NCI-H2196 (cell line): Measurements from ENCODE around the gene DOCK1.

Source experiments
- DNase-seq: peaks from one replicate; lab custom pipeline; 2025; ENCODE audit not compliant: unreplicated experiment; lab: John Stamatoyannopoulos, UW

DOCK1 gene

DNA sequence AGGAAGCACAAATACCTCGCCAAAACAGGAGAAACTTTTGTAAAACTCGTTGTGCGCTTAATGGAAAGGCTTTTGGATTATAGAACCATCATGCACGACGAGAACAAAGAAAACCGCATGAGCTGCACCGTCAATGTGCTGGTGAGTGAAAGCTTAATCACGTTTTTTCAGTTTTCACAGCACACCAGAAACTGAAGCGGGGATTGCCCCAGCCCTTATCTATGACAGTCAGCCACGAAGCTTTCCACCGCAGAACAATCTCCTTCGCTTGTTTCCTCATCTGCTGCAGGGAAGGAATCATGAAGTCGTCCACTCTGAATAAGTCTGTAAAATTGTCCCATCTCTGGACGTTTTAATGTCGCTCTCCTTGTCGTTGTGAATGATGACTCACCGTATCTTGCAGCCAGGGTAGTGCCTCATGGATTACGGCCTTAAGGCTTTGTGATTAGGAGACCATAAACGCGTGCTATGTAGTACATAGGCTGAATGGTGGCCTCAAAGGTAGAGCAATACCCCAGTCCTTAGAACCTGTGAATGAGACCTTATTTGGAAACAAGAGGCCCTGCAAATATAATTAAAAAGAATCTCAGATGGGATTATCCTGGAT lies 468.9 kb downstream of the DOCK1 start:
- DNase-seq, result no peak

DNA sequence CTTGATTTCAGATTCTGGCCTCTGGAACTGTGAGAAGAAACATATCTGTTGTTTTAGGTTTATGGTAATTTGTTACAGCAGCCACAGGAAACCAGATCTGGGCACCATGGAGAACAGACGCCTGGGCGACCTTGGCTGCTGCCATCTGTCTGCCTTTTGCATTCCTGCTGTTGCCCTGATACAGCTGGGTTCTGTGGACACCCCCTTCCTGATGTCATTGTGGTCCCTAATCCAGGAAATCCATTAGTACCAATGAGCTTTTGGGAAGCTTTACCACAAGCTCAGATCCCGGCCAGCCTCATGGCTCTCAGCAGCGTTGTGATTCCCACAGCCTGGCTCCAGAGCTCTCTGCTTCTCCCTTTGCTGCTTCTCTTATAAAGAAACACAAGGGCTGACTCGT lies 469.7 kb downstream of the DOCK1 start:
- DNase-seq, result no peak

GRCh38 chr10:127375461-127375860 lies 470.2 kb downstream of the DOCK1 start:
- no peak for DNase-seq

DNA sequence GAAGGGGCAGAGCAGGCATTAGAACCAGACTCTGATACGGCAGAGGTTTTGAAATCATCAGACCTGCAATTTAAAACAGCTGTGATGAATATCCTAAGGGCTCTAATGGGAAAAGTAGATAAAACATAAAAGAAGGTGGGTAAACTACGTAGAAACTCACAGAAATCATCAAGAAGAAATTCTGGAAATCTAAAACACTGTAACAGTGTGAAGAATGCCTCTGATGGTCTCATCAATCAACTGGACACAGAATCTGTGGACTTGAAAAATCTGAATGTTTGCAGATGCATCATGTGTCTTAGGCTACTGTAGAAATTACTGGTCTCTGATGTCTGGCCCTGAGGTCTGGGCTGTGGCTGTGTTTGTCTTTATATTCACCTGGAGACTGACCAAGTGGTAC lies 470.8 kb downstream of the DOCK1 start:
- DNase-seq, result no peak

DNA sequence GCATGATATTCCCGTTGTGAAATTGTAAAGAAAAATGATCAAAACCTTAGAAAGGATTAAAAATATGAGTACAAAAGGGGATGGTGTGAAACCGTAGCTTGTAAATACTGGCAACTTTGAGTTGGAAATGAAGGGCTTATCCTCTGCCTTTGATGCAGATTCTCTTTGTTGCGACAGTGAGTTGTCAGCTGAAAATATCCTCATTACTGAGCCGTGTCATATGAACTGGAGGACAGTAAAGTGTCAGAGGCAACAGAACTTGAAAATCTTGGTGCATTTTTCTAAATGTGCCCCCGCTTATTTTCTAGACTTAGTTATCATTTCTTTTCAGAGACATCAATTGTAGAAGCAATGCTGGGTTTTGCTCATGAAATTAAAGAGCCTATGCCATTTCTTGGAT lies 473.4 kb downstream of the DOCK1 start:
- DNase-seq, result no peak

DNA sequence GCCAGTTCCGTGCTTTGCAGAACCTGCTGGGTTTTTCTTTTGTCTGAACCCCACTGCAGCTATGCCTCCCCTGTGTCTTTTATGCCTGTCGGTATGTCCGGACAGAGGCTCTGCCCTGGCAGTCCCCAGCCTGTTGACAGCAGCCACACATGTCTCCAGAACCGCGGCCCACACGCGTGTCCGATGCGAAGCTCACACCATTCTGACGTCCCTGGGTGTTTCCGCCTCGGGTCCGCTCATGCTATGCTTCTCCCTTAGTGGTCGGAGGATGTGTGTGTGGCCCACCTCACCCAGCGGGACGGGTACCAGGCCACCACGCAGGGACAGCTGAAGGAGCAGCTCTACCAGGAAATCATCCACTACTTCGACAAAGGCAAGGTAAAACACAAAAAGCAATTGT lies 479.3 kb downstream of the DOCK1 start:
- DNase-seq, result no peak

GRCh38 chr10:127385066-127385465 lies 479.8 kb downstream of the DOCK1 start:
- no peak for DNase-seq

DNA sequence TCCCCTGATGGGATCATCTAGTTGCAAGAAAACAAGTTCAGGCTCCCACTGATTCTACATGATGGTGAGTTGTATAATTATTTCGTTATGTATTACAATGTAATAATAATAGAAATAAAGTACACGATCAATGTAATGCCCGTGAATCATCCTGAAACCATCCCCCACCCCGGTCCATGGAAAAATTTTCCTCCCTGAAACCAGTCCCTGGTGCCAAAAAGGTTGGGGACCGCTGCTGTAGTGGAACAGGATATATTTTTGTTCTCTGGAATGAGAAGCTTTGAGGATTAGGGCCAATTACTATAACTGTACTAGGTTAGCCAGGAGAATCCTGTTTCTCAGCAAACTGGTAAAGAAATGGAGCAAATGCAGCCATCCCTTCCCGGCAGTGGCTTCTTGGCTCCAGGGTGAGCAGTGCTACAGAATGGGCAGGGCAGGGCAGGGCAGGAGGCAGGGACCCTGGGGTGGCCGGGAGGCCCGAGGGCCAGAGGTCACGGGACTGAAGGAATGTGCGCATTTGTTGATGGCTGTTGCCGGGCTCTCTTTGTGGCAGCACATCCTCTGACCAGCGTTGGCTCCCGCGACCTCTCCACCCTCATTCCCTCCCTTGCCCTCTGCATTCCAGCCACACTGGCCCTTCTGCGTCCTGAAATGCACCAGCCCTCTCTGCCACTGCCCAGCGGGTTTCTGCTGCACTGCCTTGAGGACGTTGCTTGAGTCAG lies 481.5 kb downstream of the DOCK1 start:
- no peak for DNase-seq

DNA sequence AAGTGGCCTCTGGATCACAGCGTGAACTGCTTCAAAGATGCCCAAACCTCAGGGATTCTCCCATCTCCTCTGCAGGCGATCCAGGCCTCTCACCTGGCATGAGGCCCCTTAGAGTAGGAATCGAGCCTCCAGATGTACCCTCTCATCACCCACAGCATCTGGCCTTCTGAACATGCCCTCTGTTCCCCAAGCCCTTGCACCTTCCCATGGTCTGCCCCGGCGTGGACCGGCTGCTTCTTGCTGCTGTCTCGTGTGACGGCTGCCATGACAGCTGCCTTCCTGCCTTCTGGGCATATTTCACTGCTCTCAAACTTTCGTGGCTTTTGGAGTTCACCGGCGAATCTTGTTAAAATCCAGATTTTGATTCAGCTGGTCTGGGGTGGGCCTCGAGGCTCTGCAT lies 486.6 kb downstream of the DOCK1 start:
- no peak for DNase-seq

- no peak for DNase-seq
Measured at GRCh38 chr10:127392351-127393235, 487.4 kb downstream of the DOCK1 start.

- DNase-seq, result no peak
Measured at GRCh38 chr10:127398140-127398970, 493.1 kb downstream of the DOCK1 start.

- no peak for DNase-seq
Measured at GRCh38 chr10:127398971-127399365, 493.7 kb downstream of the DOCK1 start.

GRCh38 chr10:127399668-127400067 lies 494.4 kb downstream of the DOCK1 start:
- no peak for DNase-seq

DNA sequence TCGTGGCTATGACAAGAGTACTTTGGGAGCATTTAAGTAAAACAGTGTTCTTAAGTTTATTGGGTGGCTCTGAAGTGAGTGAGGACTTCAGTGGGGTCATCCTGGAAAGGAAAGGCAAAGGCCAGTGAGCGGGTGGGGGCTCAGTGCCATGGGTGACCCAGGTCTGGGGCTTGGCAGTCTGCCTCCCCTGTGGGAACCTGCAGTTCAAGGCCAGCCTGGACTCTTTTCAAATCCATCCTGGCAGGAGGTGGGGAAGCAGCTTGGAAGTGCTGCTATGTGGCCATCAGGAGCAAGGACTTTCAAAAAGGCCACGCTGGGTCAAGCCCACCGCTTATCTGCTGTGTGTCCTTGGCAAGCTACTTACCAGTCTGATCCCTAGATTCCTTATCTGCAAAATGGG lies 495.0 kb downstream of the DOCK1 start:
- DNase-seq, result no peak

DNA sequence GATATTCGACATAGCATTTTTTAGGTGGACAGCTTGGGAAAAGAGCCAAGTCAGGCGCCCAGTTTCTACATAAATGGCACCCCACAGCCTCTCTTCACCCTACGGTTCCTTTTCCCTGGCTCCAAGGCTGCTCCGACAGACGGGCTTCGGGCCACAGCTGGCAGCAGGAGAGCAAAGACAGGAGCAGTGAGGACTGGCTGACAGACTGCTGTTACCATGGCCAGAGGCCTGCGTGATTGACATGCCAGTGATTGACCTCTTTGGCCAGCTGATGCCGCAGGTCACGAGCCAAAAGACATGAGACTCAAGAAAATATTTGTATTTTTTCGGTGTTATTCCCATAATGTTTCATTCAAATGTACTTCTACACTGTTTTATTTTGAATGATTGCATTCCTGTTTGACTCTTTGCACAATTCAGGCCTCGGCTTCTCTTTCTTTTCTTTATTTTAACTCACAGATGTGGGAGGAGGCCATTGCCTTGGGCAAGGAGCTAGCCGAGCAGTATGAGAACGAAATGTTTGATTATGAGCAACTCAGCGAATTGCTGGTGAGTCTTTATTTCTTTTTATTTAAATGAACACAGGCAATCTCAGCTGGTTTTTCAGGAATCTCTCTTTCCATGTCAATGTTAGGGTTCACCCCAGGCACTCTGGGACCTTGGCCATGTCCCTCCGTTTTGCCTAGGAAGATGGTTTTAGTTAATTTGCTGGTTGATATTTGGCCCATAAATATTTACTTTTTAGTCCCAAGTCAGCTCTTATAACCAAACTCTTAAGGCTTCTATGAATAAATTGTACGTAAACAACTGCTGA lies 497.6 kb downstream of the DOCK1 start:
- no peak for DNase-seq

- DNase-seq, result no peak
Measured at GRCh38 chr10:127405221-127405620, 500.0 kb downstream of the DOCK1 start.

DNA sequence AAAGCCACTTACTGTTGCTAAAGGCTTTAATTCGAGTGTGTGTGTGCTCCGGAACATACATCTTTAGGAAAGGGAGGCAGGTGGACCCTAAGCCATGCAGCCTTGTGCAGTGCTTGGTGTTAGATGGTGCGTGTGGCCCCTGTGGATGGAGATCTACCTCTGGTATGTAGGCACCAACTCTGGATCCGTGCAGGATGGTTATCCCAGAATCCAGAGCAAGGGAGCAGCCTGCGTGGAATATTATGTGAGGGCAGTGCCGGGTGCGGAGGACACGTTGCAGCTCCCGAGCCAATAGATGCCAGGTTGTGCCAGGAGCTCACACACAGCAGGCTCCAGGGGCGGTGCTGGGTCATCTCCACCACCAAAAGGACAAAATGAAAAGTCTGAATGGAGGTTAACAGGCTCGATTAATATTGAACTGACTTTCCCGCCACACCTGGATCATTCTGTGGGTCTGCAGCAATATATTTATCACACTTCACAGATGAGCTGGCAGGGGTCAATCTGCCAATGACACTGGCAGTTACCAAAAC lies 500.9 kb downstream of the DOCK1 start:
- no peak for DNase-seq

DNA sequence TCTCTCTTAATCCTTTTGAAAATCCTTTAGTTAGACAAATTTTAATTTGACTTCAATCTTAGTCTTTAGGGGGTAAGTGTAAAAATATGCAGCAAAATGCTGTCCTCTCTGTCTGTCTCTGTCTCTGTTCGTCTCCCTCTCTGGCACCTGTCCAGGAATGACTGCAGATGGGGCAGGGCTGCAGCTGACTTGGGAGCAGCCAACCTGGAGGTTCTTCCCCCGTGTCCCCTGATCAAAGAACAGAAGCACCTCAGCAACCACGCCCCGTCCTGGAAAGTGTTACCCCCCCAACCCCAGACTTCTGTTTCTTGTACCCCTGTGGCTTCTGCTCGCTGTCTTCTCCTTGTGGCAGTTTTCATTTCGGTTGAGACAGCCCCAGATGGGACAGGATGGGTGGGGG lies 502.3 kb downstream of the DOCK1 start:
- no peak for DNase-seq

- no peak for DNase-seq
Measured at GRCh38 chr10:127408112-127408710, 503.0 kb downstream of the DOCK1 start.

- no peak for DNase-seq
Measured at GRCh38 chr10:127408733-127409132, 503.5 kb downstream of the DOCK1 start.
